Liver (tissue), 9 donors: ENCODE results near the gene CCDC6. TPM values are rescaled to one million over a fixed set of nuclear protein-coding genes. Genes with fewer than 3 reads are reported as not detected.

Experiments used
- DNase-seq: peaks from one replicate; pipeline ENCODE4 v3.0.0-alpha.2; 2017; ENCODE audit warnings: low spot score
- H3K27ac ChIP-seq, 2 donors: one replicate each; pipeline ENCODE4 v1.7.0; 2013; ENCODE audit warnings: inconsistent platforms in 2 of 2, low read length in 2 of 2, control low read depth in 1 of 2, low read depth in 1 of 2, mild to moderate bottlenecking in 1 of 2
- H3K27me3 ChIP-seq, 4 donors: one replicate each; pipeline versions ENCODE4 v1.6.1 to v1.7.0; 2013; ENCODE audit warnings: low read length in 3 of 4, inconsistent platforms in 1 of 4, mild to moderate bottlenecking in 1 of 4, moderate library complexity in 1 of 4; ENCODE audit not compliant: control insufficient read depth in 4 of 4, insufficient read depth in 4 of 4
- H3K36me3 ChIP-seq, 4 donors: one replicate each; pipeline versions ENCODE4 v1.6.1 to v1.7.0; 2013; ENCODE audit warnings: low read length in 3 of 4, mild to moderate bottlenecking in 3 of 4, low read depth in 1 of 4, moderate library complexity in 1 of 4; ENCODE audit not compliant: control insufficient read depth in 4 of 4, insufficient read depth in 3 of 4
- H3K4me1 ChIP-seq, 4 donors: one replicate each; pipeline versions ENCODE4 v1.6.1 to v1.7.0; 2013; ENCODE audit warnings: low read length in 3 of 4, mild to moderate bottlenecking in 3 of 4, moderate library complexity in 1 of 4; ENCODE audit not compliant: control insufficient read depth in 4 of 4, insufficient read depth in 4 of 4
- H3K4me3 ChIP-seq, 3 donors: one replicate each; pipeline versions ENCODE4 v1.6.1 to v1.7.0; 2013; ENCODE audit warnings: low read length in 3 of 3, control low read depth in 1 of 3, low read depth in 1 of 3, mild to moderate bottlenecking in 1 of 3
- H3K9ac ChIP-seq, 2 donors: one replicate each; pipeline ENCODE4 v1.7.0; 2013; ENCODE audit warnings: low read length in 2 of 2, mild to moderate bottlenecking in 2 of 2, moderate library complexity in 2 of 2, control low read depth in 1 of 2, low read depth in 1 of 2
- H3K9me3 ChIP-seq, 4 donors: one replicate each; pipeline versions ENCODE4 v1.6.1 to v1.7.0; 2013; ENCODE audit warnings: low read length in 3 of 4; ENCODE audit not compliant: control insufficient read depth in 4 of 4
- CTCF ChIP-seq: fragments of 150-350 bp; IDR thresholded peaks from 2 replicates; pipeline ENCODE4 v1.5.1; 2017; ENCODE audit warnings: improper control_type of control experiment, low read depth, low read length; ENCODE audit not compliant: missing input control
- EGR1 ChIP-seq, 2 donors: IDR thresholded peaks; 2 replicates each; pipeline ENCODE4 v1.6.1; 2016 to 2018; ENCODE audit warnings: antibody characterized with exemption in 2 of 2, low read depth in 2 of 2
- FOXA1 ChIP-seq: IDR thresholded peaks from 2 replicates; pipeline ENCODE4 v1.6.1; 2016; ENCODE audit warnings: antibody characterized with exemption
- FOXA2 ChIP-seq: IDR thresholded peaks from 2 replicates; pipeline ENCODE4 v1.6.1; 2016; ENCODE audit warnings: antibody characterized with exemption
- GABPA ChIP-seq, 2 donors: IDR thresholded peaks in 1 of 2; conservative IDR thresholded peaks in 1 of 2; 2 replicates each; pipeline ENCODE4 v1.6.1; 2016; ENCODE audit warnings: antibody characterized with exemption in 2 of 2, mild to moderate bottlenecking in 1 of 2, moderate library complexity in 1 of 2
- HNF4A ChIP-seq, 2 donors: conservative IDR thresholded peaks; 2 replicates each; pipeline ENCODE4 v1.6.1; 2016; ENCODE audit warnings: antibody characterized with exemption in 2 of 2, mild to moderate bottlenecking in 2 of 2
- HNF4G ChIP-seq: IDR thresholded peaks from 2 replicates; pipeline ENCODE4 v1.6.1; 2016; ENCODE audit warnings: antibody characterized with exemption
- JUND ChIP-seq, 2 donors: IDR thresholded peaks; 2 replicates each; pipeline ENCODE4 v1.6.1; 2016; ENCODE audit warnings: antibody characterized with exemption in 2 of 2
- MAX ChIP-seq: IDR thresholded peaks from 2 replicates; pipeline ENCODE4 v1.6.1; 2016; ENCODE audit warnings: antibody characterized with exemption
- NR2F2 ChIP-seq: IDR thresholded peaks from 2 replicates; pipeline ENCODE4 v1.6.1; 2016; ENCODE audit warnings: antibody characterized with exemption
- RAD21 ChIP-seq, 2 donors: IDR thresholded peaks; 2 replicates each; pipeline ENCODE4 v1.6.1; 2016; ENCODE audit warnings: antibody characterized with exemption in 2 of 2, mild to moderate bottlenecking in 2 of 2
- RXRA ChIP-seq, 2 donors: IDR thresholded peaks; 2 replicates each; pipeline ENCODE4 v1.6.1; 2017 to 2018; ENCODE audit warnings: antibody characterized with exemption in 2 of 2, mild to moderate bottlenecking in 1 of 2
- SP1 ChIP-seq: IDR thresholded peaks from 2 replicates; pipeline ENCODE4 v1.6.1; 2018; ENCODE audit warnings: antibody characterized with exemption, mild to moderate bottlenecking
- TAF1 ChIP-seq: conservative IDR thresholded peaks from 2 replicates; pipeline ENCODE4 v1.6.1; 2016; ENCODE audit warnings: antibody characterized with exemption, mild to moderate bottlenecking
- YY1 ChIP-seq: IDR thresholded peaks from 2 replicates; pipeline ENCODE4 v1.6.1; 2016; ENCODE audit warnings: antibody characterized with exemption, mild to moderate bottlenecking
- ZBTB33 ChIP-seq: IDR thresholded peaks from 2 replicates; pipeline ENCODE4 v1.6.1; 2016; ENCODE audit warnings: antibody characterized with exemption
- WGBS: extraction: QIAGEN DNeasy Blood & Tissue Kit; methylation state at CpG from one replicate; pipeline ENCODE4 v1.1.7; 2013; 5-methylcytosine and 5-hydroxymethylcytosine counted together
- polyA plus RNA-seq, 2 donors: library from polyadenylated mRNA; stranded (reverse) in 1 of 2; unstranded in 1 of 2; fragments of 200-250 nt in 1 of 2; fragments of >200 nt in 1 of 2; fragmentation: Nextera tagmentation in 1 of 2; extraction: Ambion mirVana in 1 of 2; gene quantifications; one replicate each; pipeline versions ENCODE4 v1.2.1 to v1.2.3, GENCODE V29; 2013 to 2015
- total RNA-seq, 2 donors: library from RNA; depleted of rRNA; stranded (reverse); fragments of >200 nt; gene quantifications; one replicate each; pipeline ENCODE4 v1.2.3, GENCODE V29; 2014
- TF ChIP-seq, protein P1 (sequence below): IDR thresholded peaks from 2 replicates; pipeline ENCODE4 v1.6.1; 2016; ENCODE audit warnings: antibody characterized with exemption
- TF ChIP-seq, protein P2 (sequence below): IDR thresholded peaks from 2 replicates; pipeline ENCODE4 v1.6.1; 2016; ENCODE audit warnings: antibody characterized with exemption, mild to moderate bottlenecking
- donor health status: healthy.
- donor health status: healthy.
- donor health status: healthy.
- donor health status: healthy.
- donor health status: healthy.

The CCDC6 gene
- total and polyA plus RNA-seq, 4 donors: 4.7 to 14.3 (median 8.8) TPM

DNA sequence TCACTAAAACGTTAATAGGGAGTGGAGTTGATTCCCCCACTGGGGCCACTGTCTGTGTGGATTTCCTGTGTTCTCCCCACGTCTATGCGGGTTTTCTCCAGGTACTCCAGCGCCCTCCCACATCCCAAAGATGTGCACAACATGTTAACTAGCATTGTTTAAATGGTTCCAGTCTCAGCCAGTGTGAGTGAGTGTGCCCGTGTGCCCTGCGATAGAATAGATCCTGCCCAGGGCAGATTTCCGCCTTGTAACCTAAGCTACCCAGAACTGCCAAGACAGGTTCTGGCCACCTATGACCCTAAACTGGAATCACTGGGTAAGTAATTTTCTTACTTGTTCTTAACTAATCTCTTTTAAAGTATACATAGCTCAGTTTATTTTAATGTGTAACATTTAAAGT is 58.5 kb downstream of the CCDC6 start:
- no peak overlapping the region for H3K9ac ChIP-seq
- H3K4me3 ChIP-seq: no peak overlapping the region
- peaks cover 1 to 22% (median 5%) of the 10 kb centered on the region in 4 donors for H3K36me3 ChIP-seq
- no peak overlapping the region for H3K27ac ChIP-seq
- 86% methylated on average over 7 of the region's 7 CpGs for WGBS
- peaks cover 0 to 3% (median under 1%) of the 10 kb centered on the region in 4 donors for H3K4me1 ChIP-seq
- H3K27me3 ChIP-seq: no peaks in the 10 kb centered on the region
- no peak for DNase-seq
- TF ChIP-seq JUND (IDR thresholded peaks at IDR 0.05) (no peak), YY1 (no peak), FOXA1 (no peak), RXRA (IDR thresholded peaks at IDR 0.05) (no peak), CTCF (no peak), TAF1 (no peak), SP1 (no peak), RAD21 (IDR thresholded peaks at IDR 0.05) (no peak), HNF4G (no peak), FOXA2 (no peak), ZBTB33 (no peak), GABPA (IDR thresholded peaks at IDR 0.05 in 1 of 2, conservative IDR thresholded peaks at IDR 0.05 in 1 of 2) (no peak), MAX (no peak), HNF4A (conservative IDR thresholded peaks at IDR 0.05) (no peak), NR2F2 (no peak), EGR1 (IDR thresholded peaks at IDR 0.05; ENCODE audit: low read depth in 2 of 2) (no peak)
- TF ChIP-seq, protein P1, sequence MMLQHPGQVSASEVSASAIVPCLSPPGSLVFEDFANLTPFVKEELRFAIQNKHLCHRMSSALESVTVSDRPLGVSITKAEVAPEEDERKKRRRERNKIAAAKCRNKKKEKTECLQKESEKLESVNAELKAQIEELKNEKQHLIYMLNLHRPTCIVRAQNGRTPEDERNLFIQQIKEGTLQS: no peak
- TF ChIP-seq, protein P2, sequence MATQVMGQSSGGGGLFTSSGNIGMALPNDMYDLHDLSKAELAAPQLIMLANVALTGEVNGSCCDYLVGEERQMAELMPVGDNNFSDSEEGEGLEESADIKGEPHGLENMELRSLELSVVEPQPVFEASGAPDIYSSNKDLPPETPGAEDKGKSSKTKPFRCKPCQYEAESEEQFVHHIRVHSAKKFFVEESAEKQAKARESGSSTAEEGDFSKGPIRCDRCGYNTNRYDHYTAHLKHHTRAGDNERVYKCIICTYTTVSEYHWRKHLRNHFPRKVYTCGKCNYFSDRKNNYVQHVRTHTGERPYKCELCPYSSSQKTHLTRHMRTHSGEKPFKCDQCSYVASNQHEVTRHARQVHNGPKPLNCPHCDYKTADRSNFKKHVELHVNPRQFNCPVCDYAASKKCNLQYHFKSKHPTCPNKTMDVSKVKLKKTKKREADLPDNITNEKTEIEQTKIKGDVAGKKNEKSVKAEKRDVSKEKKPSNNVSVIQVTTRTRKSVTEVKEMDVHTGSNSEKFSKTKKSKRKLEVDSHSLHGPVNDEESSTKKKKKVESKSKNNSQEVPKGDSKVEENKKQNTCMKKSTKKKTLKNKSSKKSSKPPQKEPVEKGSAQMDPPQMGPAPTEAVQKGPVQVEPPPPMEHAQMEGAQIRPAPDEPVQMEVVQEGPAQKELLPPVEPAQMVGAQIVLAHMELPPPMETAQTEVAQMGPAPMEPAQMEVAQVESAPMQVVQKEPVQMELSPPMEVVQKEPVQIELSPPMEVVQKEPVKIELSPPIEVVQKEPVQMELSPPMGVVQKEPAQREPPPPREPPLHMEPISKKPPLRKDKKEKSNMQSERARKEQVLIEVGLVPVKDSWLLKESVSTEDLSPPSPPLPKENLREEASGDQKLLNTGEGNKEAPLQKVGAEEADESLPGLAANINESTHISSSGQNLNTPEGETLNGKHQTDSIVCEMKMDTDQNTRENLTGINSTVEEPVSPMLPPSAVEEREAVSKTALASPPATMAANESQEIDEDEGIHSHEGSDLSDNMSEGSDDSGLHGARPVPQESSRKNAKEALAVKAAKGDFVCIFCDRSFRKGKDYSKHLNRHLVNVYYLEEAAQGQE: no peak
- H3K9me3 ChIP-seq: no peaks in the 10 kb centered on the region
